ENCODE data around the gene PACRG.

DNA sequence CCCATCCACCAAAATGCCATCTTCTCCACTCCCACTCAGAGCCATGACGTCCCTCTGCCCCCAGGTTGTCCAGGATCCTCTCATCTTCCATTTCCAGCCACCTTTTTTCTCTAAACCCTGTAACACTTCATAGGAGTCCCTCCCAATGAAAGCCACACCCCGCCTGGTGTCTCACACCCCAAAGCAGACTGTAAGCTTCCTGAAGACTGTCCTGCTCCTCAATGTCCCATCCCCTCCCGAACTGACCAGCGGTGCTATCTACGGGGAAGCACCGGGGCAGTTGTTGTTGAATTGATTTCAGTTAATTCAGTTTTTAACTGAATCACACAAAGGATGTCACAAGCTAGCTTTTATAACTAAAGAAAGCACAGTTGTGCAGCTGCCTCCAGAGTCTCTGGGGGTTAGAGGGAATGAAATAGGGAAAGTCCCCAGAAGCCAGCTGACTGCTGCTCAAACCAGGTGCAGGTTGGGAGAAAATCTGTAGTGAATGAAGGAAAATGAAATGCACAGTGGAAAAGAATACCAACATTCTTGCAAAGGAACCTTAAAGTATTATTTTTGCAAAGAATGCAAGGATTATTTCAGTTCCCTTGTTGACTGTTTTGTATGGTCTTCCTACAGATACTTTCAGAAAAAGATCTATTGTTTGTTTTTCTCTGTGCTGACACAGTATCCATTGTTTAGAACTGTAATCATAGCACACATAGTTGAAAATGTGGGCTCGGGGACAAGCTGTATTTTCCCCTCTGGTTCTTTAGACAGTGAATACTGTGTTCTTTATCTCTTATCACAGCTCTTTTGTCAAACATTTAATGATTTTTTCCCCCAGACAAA is 464.1 kb downstream of the PACRG start:
- TF ChIP-seq GATA2 (IDR thresholded peaks at IDR 0.05; ENCODE audit: low read depth, low read length) (no peak), GATA3 (IDR thresholded peaks at IDR 0.05; ENCODE audit: low read depth, low read length) (no peak)
